Peyer's patch (tissue), 4 donors: ENCODE data around the gene PARP1.

Experiments
- POLR2A ChIP-seq, 2 donors: fragments of 450-650 bp; IDR thresholded peaks; one replicate each; pipeline ENCODE4 v1.5.1; 2017; ENCODE audit warnings: antibody characterized with exemption in 2 of 2, mild to moderate bottlenecking in 2 of 2, moderate library complexity in 2 of 2
- TF ChIP-seq, protein P1 (sequence below), 6 experiments: fragments of 450-650 bp in 4 of 6; fragments of 200-600 bp in 2 of 6; sonication (generic) in 1 of 6; IDR thresholded peaks; one replicate each; pipeline ENCODE4 v1.5.1; 2017 to 2019; ENCODE audit warnings: antibody characterized with exemption in 6 of 6, mild to moderate bottlenecking in 3 of 6, moderate library complexity in 1 of 6

- TF ChIP-seq, protein P1, sequence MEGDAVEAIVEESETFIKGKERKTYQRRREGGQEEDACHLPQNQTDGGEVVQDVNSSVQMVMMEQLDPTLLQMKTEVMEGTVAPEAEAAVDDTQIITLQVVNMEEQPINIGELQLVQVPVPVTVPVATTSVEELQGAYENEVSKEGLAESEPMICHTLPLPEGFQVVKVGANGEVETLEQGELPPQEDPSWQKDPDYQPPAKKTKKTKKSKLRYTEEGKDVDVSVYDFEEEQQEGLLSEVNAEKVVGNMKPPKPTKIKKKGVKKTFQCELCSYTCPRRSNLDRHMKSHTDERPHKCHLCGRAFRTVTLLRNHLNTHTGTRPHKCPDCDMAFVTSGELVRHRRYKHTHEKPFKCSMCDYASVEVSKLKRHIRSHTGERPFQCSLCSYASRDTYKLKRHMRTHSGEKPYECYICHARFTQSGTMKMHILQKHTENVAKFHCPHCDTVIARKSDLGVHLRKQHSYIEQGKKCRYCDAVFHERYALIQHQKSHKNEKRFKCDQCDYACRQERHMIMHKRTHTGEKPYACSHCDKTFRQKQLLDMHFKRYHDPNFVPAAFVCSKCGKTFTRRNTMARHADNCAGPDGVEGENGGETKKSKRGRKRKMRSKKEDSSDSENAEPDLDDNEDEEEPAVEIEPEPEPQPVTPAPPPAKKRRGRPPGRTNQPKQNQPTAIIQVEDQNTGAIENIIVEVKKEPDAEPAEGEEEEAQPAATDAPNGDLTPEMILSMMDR (IDR thresholded peaks at IDR 0.05): no peak
- no peak for TF ChIP-seq POLR2A (IDR thresholded peaks at IDR 0.05)
Observed at GRCh38 chr1:226332947-226333346, 74.9 kb downstream of the PARP1 start.
